K562 (cell line): ENCODE results near the gene ZNF236. TPM values are rescaled to one million over a fixed set of nuclear protein-coding genes. Genes with fewer than 3 reads are reported as not detected.

Experiments
- ATAC-seq: fragments of 200-7000 bp; cut with Tn5 transposase; 3 replicates; pipeline ENCODE4 v1.9.1; 2020; ENCODE audit warnings: moderate library complexity
- BruUV-seq: library from RNA; stranded (reverse); fragments of 400-500 nt; replicated peaks from 2 replicates; lab custom pipeline; 2021; lab: Mats Ljungman, UMichigan
- CTCF ChIA-PET: fragments of 300-600 bp; formaldehyde crosslinking; extraction: SDS; loops from one replicate; lab custom pipeline; 2021; ENCODE audit warnings: low intra/inter-chr PET ratio; lab: Yijun Ruan, JAX
- POLR2A ChIA-PET: fragments of 300-600, 350-650 bp; sonication (Branson Sonifier 250); formaldehyde crosslinking; extraction: SDS; loops from one replicate; lab custom pipeline; 2021; ENCODE audit warnings: antibody characterized with exemption, inconsistent platforms; lab: Yijun Ruan, JAX
- DNase-seq, 4 experiments: peaks; one replicate each; pipeline versions ENCODE4 v3.0.0 to v3.0.0-alpha.2; 2011 to 2018; ENCODE audit warnings: low spot score in 3 of 4, mixed read lengths in 3 of 4; ENCODE audit errors: extremely low read depth in 1 of 4
- FAIRE-seq: peaks from 2 replicates; lab custom pipeline; 2011; peaks lifted over from hg19 to GRCh38; lab: Jason Lieb, UNC
- H2AFZ ChIP-seq: 2 replicates; pipeline ENCODE4 v1.6.0; 2011; ENCODE audit warnings: low read depth, low read length, control low read depth, inconsistent platforms
- H3K27ac ChIP-seq: fragments of 200-600 bp; 3 replicates; pipeline ENCODE4 v1.8.0; 2011; ENCODE audit warnings: low read depth, mild to moderate bottlenecking, control low read depth, inconsistent platforms, low read length, moderate library complexity, mixed read lengths; ENCODE audit errors: extremely low read depth
- H3K27me3 ChIP-seq, 2 experiments: fragments of 300-600 bp in 1 of 2; 2 replicates in 1 of 2; 3 replicates in 1 of 2; pipeline versions ENCODE4 v1.6.0 to v1.8.0; 2011; ENCODE audit warnings: inconsistent platforms in 2 of 2, low read length in 2 of 2, mild to moderate bottlenecking in 1 of 2, mixed read lengths in 1 of 2, moderate library complexity in 1 of 2; ENCODE audit not compliant: control insufficient read depth in 2 of 2, insufficient read depth in 2 of 2
- H3K36me3 ChIP-seq: fragments of 300-600 bp; 3 replicates; pipeline ENCODE4 v1.8.0; 2011; ENCODE audit warnings: mild to moderate bottlenecking, low read length, inconsistent platforms; ENCODE audit not compliant: control insufficient read depth, insufficient read depth
- H3K4me1 ChIP-seq, 2 experiments: fragments of 200-600 bp in 1 of 2; replicated peaks in 1 of 2; 2 replicates in 1 of 2; 3 replicates in 1 of 2; pipeline versions ENCODE4 v1.5.1 to v1.8.0; 2011; ENCODE audit warnings: inconsistent platforms in 2 of 2, low read length in 2 of 2, mild to moderate bottlenecking in 1 of 2, mixed read lengths in 1 of 2, moderate library complexity in 1 of 2; ENCODE audit not compliant: control insufficient read depth in 2 of 2, insufficient read depth in 2 of 2
- H3K4me2 ChIP-seq: 2 replicates; pipeline ENCODE4 v1.6.1; 2011; ENCODE audit warnings: low read length, control low read depth, inconsistent platforms, mixed read lengths; ENCODE audit not compliant: insufficient read depth
- H3K4me3 ChIP-seq: fragments of 200-600 bp; sonication (generic), shearing (Covaris generic); 2 replicates; pipeline ENCODE4 v1.5.1; 2016; ENCODE audit warnings: control low read depth, inconsistent platforms
- H3K79me2 ChIP-seq: fragments of 200-600 bp; 3 replicates; pipeline ENCODE4 v1.8.0; 2011; ENCODE audit warnings: low read length, inconsistent platforms; ENCODE audit not compliant: control insufficient read depth, insufficient read depth
- H3K9ac ChIP-seq, 2 experiments: 2 replicates each; pipeline versions ENCODE4 v1.6.0 to v1.6.1; 2011; ENCODE audit warnings: low read depth in 2 of 2, low read length in 2 of 2, control low read depth in 1 of 2, inconsistent platforms in 1 of 2, mild to moderate bottlenecking in 1 of 2, mixed read lengths in 1 of 2; ENCODE audit not compliant: insufficient read depth in 1 of 2
- H3K9me1 ChIP-seq: one replicate; pipeline ENCODE4 v1.6.0; 2011; ENCODE audit warnings: inconsistent platforms, mild to moderate bottlenecking, low read length, moderate library complexity; ENCODE audit not compliant: control insufficient read depth, insufficient read depth
- H3K9me3 ChIP-seq: replicated peaks from 2 replicates; pipeline ENCODE4 v1.5.1; 2011; ENCODE audit warnings: low read depth, low read length, inconsistent platforms; ENCODE audit not compliant: control insufficient read depth, insufficient read depth
- H4K20me1 ChIP-seq: replicated peaks from 2 replicates; pipeline ENCODE4 v1.6.1; 2011; ENCODE audit warnings: low read length, inconsistent platforms, mixed read lengths; ENCODE audit not compliant: control insufficient read depth, insufficient read depth
- ASH1L ChIP-seq: fragments of 450-650 bp; IDR thresholded peaks from 2 replicates; pipeline ENCODE4 v1.6.1; 2018; ENCODE audit warnings: borderline replicate concordance, mild to moderate bottlenecking, low read depth; ENCODE audit not compliant: partially characterized antibody
- FOXK2 ChIP-seq, 2 experiments: fragments of 450-650 bp; IDR thresholded peaks in 1 of 2; conservative IDR thresholded peaks in 1 of 2; 2 replicates each; pipeline ENCODE4 v1.6.1; 2016; ENCODE audit warnings: low read depth in 2 of 2, mild to moderate bottlenecking in 1 of 2
- NFE2 ChIP-seq: IDR thresholded peaks from 2 replicates; pipeline ENCODE4 v1.6.1; 2014; ENCODE audit warnings: antibody characterized with exemption, low read depth
- RBM25 ChIP-seq: fragments of 200-400 bp; formaldehyde crosslinking; IDR thresholded peaks from 2 replicates; pipeline ENCODE4 v1.6.1; 2018; ENCODE audit warnings: low read length, low read depth, moderate library complexity; ENCODE audit not compliant: severe bottlenecking
- RBM39 ChIP-seq: fragments of 200-400 bp; formaldehyde crosslinking; optimal IDR thresholded peaks from 2 replicates; pipeline ENCODE3; 2018; ENCODE audit warnings: low read depth, low read length
- SETDB1 ChIP-seq: IDR thresholded peaks from one replicate; pipeline ENCODE4 v1.6.1; 2012; ENCODE audit warnings: low read length, control low read depth, inconsistent platforms
- SIRT6 ChIP-seq: IDR thresholded peaks from one replicate; pipeline ENCODE4 v1.6.1; 2012; ENCODE audit warnings: low read depth, mild to moderate bottlenecking, control low read depth, inconsistent platforms, low read length, moderate library complexity
- YY1 ChIP-seq, 3 experiments: IDR thresholded peaks; 2 replicates each; pipeline ENCODE4 v1.6.1; 2011; ENCODE audit warnings: low read length in 2 of 3, mild to moderate bottlenecking in 2 of 3, moderate library complexity in 2 of 3, borderline replicate concordance in 1 of 3, control low read depth in 1 of 3, low read depth in 1 of 3; ENCODE audit not compliant: insufficient read depth in 3 of 3, insufficient replicate concordance in 2 of 3, control insufficient read depth in 1 of 3, insufficient read length in 1 of 3; ENCODE audit errors: extremely low read depth in 1 of 3
- ZNF146 ChIP-seq: IDR thresholded peaks from one replicate; pipeline ENCODE4 v1.6.1; 2018; ENCODE audit warnings: missing compliant biosample characterization; ENCODE audit not compliant: unreplicated experiment
- WGBS: fragments of 100-300 bp; shearing (Covaris generic); methylation state at CpG from one replicate; pipeline ENCODE4 v1.1.6; 2016; ENCODE audit warnings: low coverage, mixed read lengths; ENCODE audit not compliant: insufficient coverage; ENCODE audit errors: missing lambda C conversion rate; 5-methylcytosine and 5-hydroxymethylcytosine counted together
- in situ Hi-C: fragments of 300-500 bp; cut with MboI; formaldehyde crosslinking; loops from 4 replicates; pipeline ENCODE4 v1.15.0; 2018; ENCODE audit warnings: inconsistent platforms, mixed read lengths
- intact Hi-C: fragments of 100-400 bp; cut with micrococcal nuclease; formaldehyde crosslinking; loops from 2 replicates; pipeline ENCODE4 v1.14.2; 2022
- polyA plus RNA-seq, 8 experiments: library from polyadenylated mRNA; depleted of rRNA in 4 of 8; stranded (reverse) in 5 of 8; unstranded in 3 of 8; fragments of >200 nt; fragmentation: Nextera tagmentation in 2 of 8; fragmentation: Illumina TruSeq in 1 of 8; extraction: Ambion mirVana in 2 of 8; extraction: Trizol in 1 of 8; gene quantifications; 2 replicates each; pipeline versions ENCODE4 v1.2.1 to v1.2.3, GENCODE V29; 2011 to 2014; ENCODE audit warnings: inconsistent platforms in 1 of 8, missing spikeins in 1 of 8
- total RNA-seq, 7 experiments: library from RNA; depleted of rRNA in 6 of 7; stranded (reverse); fragments of >200 nt in 6 of 7; fragmentation: Illumina TruSeq in 2 of 7; extraction: Trizol in 2 of 7; gene quantifications; 2 replicates each; pipeline versions ENCODE4 v1.2.1 to v1.2.3, GENCODE V29; 2011 to 2021; ENCODE audit warnings: low replicate concordance in 1 of 7
- TF ChIP-seq, protein P1 (sequence below): IDR thresholded peaks from 2 replicates; pipeline ENCODE4 v1.6.1; 2012; ENCODE audit warnings: low read depth, low read length, improper control_type of control experiment, borderline replicate concordance
- TF ChIP-seq, protein P2 (sequence below): fragments of 250-450 bp; sonication (Bioruptor Pico); IDR thresholded peaks from 2 replicates; pipeline ENCODE4 v1.4.0; 2020
- TF ChIP-seq, protein P3 (sequence below): fragments of 450-650 bp; formaldehyde crosslinking; IDR thresholded peaks from 2 replicates; pipeline ENCODE4 v1.4.0; 2020; ENCODE audit warnings: mild to moderate bottlenecking, moderate library complexity

ZNF236 gene
- total and polyA plus RNA-seq, 9 of the 15 experiments (the other 6 are each of a cell fraction or from before 2014, with no cell fraction given): 0.35 to 8.7 (median 3.4) TPM

DNA sequence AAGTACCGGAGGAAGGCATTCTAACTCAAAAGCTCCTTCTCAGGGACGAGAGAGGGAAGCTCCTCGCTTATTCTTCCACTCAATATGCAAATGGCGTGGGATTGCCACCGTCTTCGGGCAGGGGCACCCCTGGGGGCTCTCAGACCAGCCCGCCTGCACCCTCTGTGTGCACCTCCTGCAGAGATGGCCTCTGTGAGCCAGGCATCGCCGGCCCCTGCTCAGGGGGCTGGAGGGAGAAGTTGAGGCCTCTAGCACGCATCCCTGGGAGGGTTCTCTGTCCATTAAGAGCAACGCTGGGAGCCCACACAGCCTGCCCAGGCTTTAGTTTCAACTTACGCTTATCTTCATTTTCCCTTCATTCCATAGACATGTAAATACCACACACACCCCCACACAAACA lies 184.9 kb downstream of the ZNF236 start:
- Histone ChIP-seq H3K4me3 (no peak overlapping the region), H3K4me2 (no peak overlapping the region), H3K27me3 (peaks cover 4 to 67% of the 10 kb centered on the region in 2 experiments; a peak in 4 of 5 replicates), H3K9ac (no peak overlapping the region), H3K9me1 (no peaks in the 10 kb centered on the region), H3K4me1 (no peaks in the 10 kb centered on the region), H2AFZ (no peak overlapping the region), H3K9me3 (no peaks in the 10 kb centered on the region), H3K27ac (no peak overlapping the region), H4K20me1 (no peaks in the 10 kb centered on the region), H3K36me3 (no peaks in the 10 kb centered on the region), H3K79me2 (no peaks in the 10 kb centered on the region)
- ATAC-seq: no peak
- intact Hi-C loops: loop anchor here (10.0 kb wide), 1 partner anchor 48 kb away; no protein-coding TSS in a partner anchor
- no peak for TF ChIP-seq ZNF146 (CRISPR knock-in tag)
- no peak for TF ChIP-seq RBM39
- no peak for TF ChIP-seq YY1 (IDR thresholded peaks at IDR 0.05; ENCODE audit: borderline replicate concordance in 1 of 3, control insufficient read depth in 1 of 3, extremely low read depth in 1 of 3, insufficient read depth in 3 of 3, insufficient read length in 1 of 3, insufficient replicate concordance in 2 of 3, low read depth in 1 of 3, low read length in 2 of 3)
- no peak for TF ChIP-seq RBM25
- TF ChIP-seq, protein P1, sequence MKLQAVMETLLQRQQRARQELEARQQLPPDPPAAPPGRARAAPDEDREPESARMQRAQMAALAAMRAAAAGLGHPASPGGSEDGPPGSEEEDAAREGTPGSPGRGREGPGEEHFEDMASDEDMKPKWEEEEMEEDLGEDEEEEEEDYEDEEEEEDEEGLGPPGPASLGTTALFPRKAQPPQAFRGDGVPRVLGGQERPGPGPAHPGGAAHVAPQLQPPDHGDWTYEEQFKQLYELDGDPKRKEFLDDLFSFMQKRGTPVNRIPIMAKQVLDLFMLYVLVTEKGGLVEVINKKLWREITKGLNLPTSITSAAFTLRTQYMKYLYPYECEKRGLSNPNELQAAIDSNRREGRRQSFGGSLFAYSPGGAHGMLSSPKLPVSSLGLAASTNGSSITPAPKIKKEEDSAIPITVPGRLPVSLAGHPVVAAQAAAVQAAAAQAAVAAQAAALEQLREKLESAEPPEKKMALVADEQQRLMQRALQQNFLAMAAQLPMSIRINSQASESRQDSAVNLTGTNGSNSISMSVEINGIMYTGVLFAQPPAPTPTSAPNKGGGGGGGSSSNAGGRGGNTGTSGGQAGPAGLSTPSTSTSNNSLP: no peak
- TF ChIP-seq SIRT6: no peak
- no peak for TF ChIP-seq SETDB1
- TF ChIP-seq FOXK2 (conservative IDR thresholded peaks at IDR 0.05 in 1 of 2, IDR thresholded peaks at IDR 0.05 in 1 of 2; ENCODE audit: low read depth in 2 of 2): no peak
- TF ChIP-seq, protein P2, sequence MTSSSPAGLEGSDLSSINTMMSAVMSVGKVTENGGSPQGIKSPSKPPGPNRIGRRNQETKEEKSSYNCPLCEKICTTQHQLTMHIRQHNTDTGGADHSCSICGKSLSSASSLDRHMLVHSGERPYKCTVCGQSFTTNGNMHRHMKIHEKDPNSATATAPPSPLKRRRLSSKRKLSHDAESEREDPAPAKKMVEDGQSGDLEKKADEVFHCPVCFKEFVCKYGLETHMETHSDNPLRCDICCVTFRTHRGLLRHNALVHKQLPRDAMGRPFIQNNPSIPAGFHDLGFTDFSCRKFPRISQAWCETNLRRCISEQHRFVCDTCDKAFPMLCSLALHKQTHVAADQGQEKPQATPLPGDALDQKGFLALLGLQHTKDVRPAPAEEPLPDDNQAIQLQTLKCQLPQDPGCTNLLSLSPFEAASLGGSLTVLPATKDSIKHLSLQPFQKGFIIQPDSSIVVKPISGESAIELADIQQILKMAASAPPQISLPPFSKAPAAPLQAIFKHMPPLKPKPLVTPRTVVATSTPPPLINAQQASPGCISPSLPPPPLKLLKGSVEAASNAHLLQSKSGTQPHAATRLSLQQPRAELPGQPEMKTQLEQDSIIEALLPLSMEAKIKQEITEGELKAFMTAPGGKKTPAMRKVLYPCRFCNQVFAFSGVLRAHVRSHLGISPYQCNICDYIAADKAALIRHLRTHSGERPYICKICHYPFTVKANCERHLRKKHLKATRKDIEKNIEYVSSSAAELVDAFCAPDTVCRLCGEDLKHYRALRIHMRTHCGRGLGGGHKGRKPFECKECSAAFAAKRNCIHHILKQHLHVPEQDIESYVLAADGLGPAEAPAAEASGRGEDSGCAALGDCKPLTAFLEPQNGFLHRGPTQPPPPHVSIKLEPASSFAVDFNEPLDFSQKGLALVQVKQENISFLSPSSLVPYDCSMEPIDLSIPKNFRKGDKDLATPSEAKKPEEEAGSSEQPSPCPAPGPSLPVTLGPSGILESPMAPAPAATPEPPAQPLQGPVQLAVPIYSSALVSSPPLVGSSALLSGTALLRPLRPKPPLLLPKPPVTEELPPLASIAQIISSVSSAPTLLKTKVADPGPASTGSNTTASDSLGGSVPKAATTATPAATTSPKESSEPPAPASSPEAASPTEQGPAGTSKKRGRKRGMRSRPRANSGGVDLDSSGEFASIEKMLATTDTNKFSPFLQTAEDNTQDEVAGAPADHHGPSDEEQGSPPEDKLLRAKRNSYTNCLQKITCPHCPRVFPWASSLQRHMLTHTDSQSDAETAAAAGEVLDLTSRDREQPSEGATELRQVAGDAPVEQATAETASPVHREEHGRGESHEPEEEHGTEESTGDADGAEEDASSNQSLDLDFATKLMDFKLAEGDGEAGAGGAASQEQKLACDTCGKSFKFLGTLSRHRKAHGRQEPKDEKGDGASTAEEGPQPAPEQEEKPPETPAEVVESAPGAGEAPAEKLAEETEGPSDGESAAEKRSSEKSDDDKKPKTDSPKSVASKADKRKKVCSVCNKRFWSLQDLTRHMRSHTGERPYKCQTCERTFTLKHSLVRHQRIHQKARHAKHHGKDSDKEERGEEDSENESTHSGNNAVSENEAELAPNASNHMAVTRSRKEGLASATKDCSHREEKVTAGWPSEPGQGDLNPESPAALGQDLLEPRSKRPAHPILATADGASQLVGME (CRISPR knock-in tag): no peak
- no peak for TF ChIP-seq NFE2
- TF ChIP-seq ASH1L: no peak
- TF ChIP-seq, protein P3, sequence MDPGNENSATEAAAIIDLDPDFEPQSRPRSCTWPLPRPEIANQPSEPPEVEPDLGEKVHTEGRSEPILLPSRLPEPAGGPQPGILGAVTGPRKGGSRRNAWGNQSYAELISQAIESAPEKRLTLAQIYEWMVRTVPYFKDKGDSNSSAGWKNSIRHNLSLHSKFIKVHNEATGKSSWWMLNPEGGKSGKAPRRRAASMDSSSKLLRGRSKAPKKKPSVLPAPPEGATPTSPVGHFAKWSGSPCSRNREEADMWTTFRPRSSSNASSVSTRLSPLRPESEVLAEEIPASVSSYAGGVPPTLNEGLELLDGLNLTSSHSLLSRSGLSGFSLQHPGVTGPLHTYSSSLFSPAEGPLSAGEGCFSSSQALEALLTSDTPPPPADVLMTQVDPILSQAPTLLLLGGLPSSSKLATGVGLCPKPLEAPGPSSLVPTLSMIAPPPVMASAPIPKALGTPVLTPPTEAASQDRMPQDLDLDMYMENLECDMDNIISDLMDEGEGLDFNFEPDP (CRISPR knock-in tag): no peak
- WGBS: 0% methylated on average over 5 of the region's 12 CpGs
- DNase-seq: no peak
- no TSS peak for BruUV-seq
- ChIA-PET POLR2A (no interaction called here), CTCF (no interaction called here)
- in situ Hi-C loops: no loop called here
- no peak for FAIRE-seq
